Skeletal muscle satellite cell (primary cell): ENCODE measurements around the gene GRID1.

Source experiments
- H3K27me3 ChIP-seq: 2 replicates; pipeline ENCODE4 v1.7.0; 2013; ENCODE audit warnings: low read length; ENCODE audit not compliant: control insufficient read depth, insufficient read depth
- H3K36me3 ChIP-seq: 2 replicates; pipeline ENCODE4 v1.7.0; 2013; ENCODE audit warnings: mild to moderate bottlenecking, control low read depth, low read length; ENCODE audit not compliant: insufficient read depth
- H3K4me1 ChIP-seq: 2 replicates; pipeline ENCODE4 v1.7.0; 2013; ENCODE audit warnings: low read length; ENCODE audit not compliant: control insufficient read depth, insufficient read depth
- H3K4me2 ChIP-seq: 2 replicates; pipeline ENCODE4 v1.7.0; 2013; ENCODE audit warnings: mild to moderate bottlenecking, low read length
- H3K4me3 ChIP-seq: 2 replicates; pipeline ENCODE4 v1.7.0; 2013; ENCODE audit warnings: low read length
- H3K9ac ChIP-seq: 2 replicates; pipeline ENCODE4 v1.7.0; 2013; ENCODE audit warnings: mild to moderate bottlenecking, low read depth, low read length, moderate library complexity
- H3K9me3 ChIP-seq: replicated peaks from 2 replicates; pipeline ENCODE4 v1.7.0; 2013; ENCODE audit warnings: mild to moderate bottlenecking, control low read depth, low read length

The GRID1 gene

GRCh38 chr10:85604136-85604725 lies 762.4 kb downstream of the GRID1 start:
- no peak overlapping the region for H3K9ac ChIP-seq
- H3K9me3 ChIP-seq = no peaks in the 10 kb centered on the region
- no peaks in the 10 kb centered on the region for H3K4me1 ChIP-seq
- no peak overlapping the region for H3K4me2 ChIP-seq
- no peaks in the 10 kb centered on the region for H3K27me3 ChIP-seq
- no peak overlapping the region for H3K4me3 ChIP-seq
- H3K36me3 ChIP-seq = no peaks in the 10 kb centered on the region

GRCh38 chr10:85603151-85603940 lies 763.2 kb downstream of the GRID1 start:
- no peaks in the 10 kb centered on the region for H3K27me3 ChIP-seq
- H3K4me3 ChIP-seq = no peak overlapping the region
- no peaks in the 10 kb centered on the region for H3K4me1 ChIP-seq
- no peak overlapping the region for H3K9ac ChIP-seq
- H3K4me2 ChIP-seq = no peak overlapping the region
- H3K9me3 ChIP-seq = no peaks in the 10 kb centered on the region
- no peaks in the 10 kb centered on the region for H3K36me3 ChIP-seq

GRCh38 chr10:85602713-85603112 lies 763.9 kb downstream of the GRID1 start:
- no peak overlapping the region for H3K9ac ChIP-seq
- no peaks in the 10 kb centered on the region for H3K9me3 ChIP-seq
- H3K27me3 ChIP-seq = no peaks in the 10 kb centered on the region
- no peak overlapping the region for H3K4me2 ChIP-seq
- no peaks in the 10 kb centered on the region for H3K4me1 ChIP-seq
- H3K36me3 ChIP-seq = no peaks in the 10 kb centered on the region
- H3K4me3 ChIP-seq = no peak overlapping the region

GRCh38 chr10:85602306-85602705 lies 764.3 kb downstream of the GRID1 start:
- H3K4me1 ChIP-seq = no peaks in the 10 kb centered on the region
- H3K4me2 ChIP-seq = no peak overlapping the region
- no peaks in the 10 kb centered on the region for H3K27me3 ChIP-seq
- no peak overlapping the region for H3K4me3 ChIP-seq
- no peaks in the 10 kb centered on the region for H3K36me3 ChIP-seq
- no peaks in the 10 kb centered on the region for H3K9me3 ChIP-seq
- H3K9ac ChIP-seq = no peak overlapping the region

- no peak overlapping the region for H3K9ac ChIP-seq
- H3K9me3 ChIP-seq = peaks cover under 1% of the 10 kb centered on the region
- no peak overlapping the region for H3K4me2 ChIP-seq
- H3K4me3 ChIP-seq = no peak overlapping the region
- no peaks in the 10 kb centered on the region for H3K4me1 ChIP-seq
- H3K36me3 ChIP-seq = no peaks in the 10 kb centered on the region
- H3K27me3 ChIP-seq = no peaks in the 10 kb centered on the region
Measured at GRCh38 chr10:85601526-85601925, 765.1 kb downstream of the GRID1 start.

- peaks cover 3% of the 10 kb centered on the region for H3K9me3 ChIP-seq
- no peaks in the 10 kb centered on the region for H3K4me1 ChIP-seq
- no peaks in the 10 kb centered on the region for H3K36me3 ChIP-seq
Measured at GRCh38 chr10:85600744-85601081, 765.9 kb downstream of the GRID1 start.

GRCh38 chr10:85600026-85600743 lies 766.4 kb downstream of the GRID1 start:
- H3K4me2 ChIP-seq = no peak overlapping the region
- H3K9me3 ChIP-seq = peaks cover 3% of the 10 kb centered on the region
- no peak overlapping the region for H3K4me3 ChIP-seq
- no peaks in the 10 kb centered on the region for H3K4me1 ChIP-seq
- H3K36me3 ChIP-seq = no peaks in the 10 kb centered on the region
- H3K27me3 ChIP-seq = no peaks in the 10 kb centered on the region
- H3K9ac ChIP-seq = no peak overlapping the region

More at GRCh38 chr10:85600744-85601081, 765.9 kb downstream of the GRID1 start:
- no peaks in the 10 kb centered on the region for H3K27me3 ChIP-seq
- no peak overlapping the region for H3K9ac ChIP-seq
- no peak overlapping the region for H3K4me3 ChIP-seq
- H3K4me2 ChIP-seq = no peak overlapping the region

GRCh38 chr10:85599081-85599480 lies 767.5 kb downstream of the GRID1 start:
- Histone ChIP-seq H3K9ac (no peak overlapping the region), H3K4me2 (no peak overlapping the region), H3K4me3 (no peak overlapping the region), H3K9me3 (peaks cover 3% of the 10 kb centered on the region), H3K27me3 (no peaks in the 10 kb centered on the region), H3K36me3 (no peaks in the 10 kb centered on the region), H3K4me1 (no peaks in the 10 kb centered on the region)

- H3K36me3 ChIP-seq = no peaks in the 10 kb centered on the region
- no peak overlapping the region for H3K9ac ChIP-seq
- H3K9me3 ChIP-seq = peaks cover 3% of the 10 kb centered on the region
- H3K4me2 ChIP-seq = no peak overlapping the region
- H3K27me3 ChIP-seq = no peaks in the 10 kb centered on the region
- no peaks in the 10 kb centered on the region for H3K4me1 ChIP-seq
- H3K4me3 ChIP-seq = no peak overlapping the region
Measured at GRCh38 chr10:85598646-85599045, 767.9 kb downstream of the GRID1 start.

GRCh38 chr10:85597006-85597405 lies 769.6 kb downstream of the GRID1 start:
- no peaks in the 10 kb centered on the region for H3K4me1 ChIP-seq
- peaks cover 3% of the 10 kb centered on the region for H3K9me3 ChIP-seq
- H3K27me3 ChIP-seq = no peaks in the 10 kb centered on the region
- H3K4me2 ChIP-seq = no peak overlapping the region
- no peak overlapping the region for H3K9ac ChIP-seq
- H3K36me3 ChIP-seq = no peaks in the 10 kb centered on the region
- no peak overlapping the region for H3K4me3 ChIP-seq

- no peak overlapping the region for H3K4me2 ChIP-seq
- H3K27me3 ChIP-seq = no peaks in the 10 kb centered on the region
- no peaks in the 10 kb centered on the region for H3K4me1 ChIP-seq
- H3K4me3 ChIP-seq = no peak overlapping the region
- H3K9me3 ChIP-seq = peaks cover 3% of the 10 kb centered on the region
- H3K36me3 ChIP-seq = no peaks in the 10 kb centered on the region
- H3K9ac ChIP-seq = no peak overlapping the region
Measured at GRCh38 chr10:85596389-85596788, 770.2 kb downstream of the GRID1 start.
